ENCODE results near the gene PHGDH.

GRCh38 chr1:119778359-119778758 lies 66.6 kb downstream of the PHGDH start:
- no peak for TF ChIP-seq CTCF (IDR thresholded peaks at IDR 0.05 in 8 of 11, conservative IDR thresholded peaks at IDR 0.05 in 3 of 11)
- no peak for TF ChIP-seq POLR2A (IDR thresholded peaks at IDR 0.05)
- no peak for TF ChIP-seq POLR2AphosphoS5 (IDR thresholded peaks at IDR 0.05)
